Caco-2 (cell line): ENCODE measurements around the gene MTF1. TPM values are rescaled to one million over a fixed set of nuclear protein-coding genes. Genes with fewer than 3 reads are reported as not detected.

Experiments
- BruUV-seq: library from RNA; stranded (reverse); fragments of 400-500 nt; replicated peaks from 2 replicates; lab custom pipeline; 2021; lab: Mats Ljungman, UMichigan
- CTCF ChIA-PET: fragments of 300-600 bp; sonication (Branson Sonifier 250); formaldehyde crosslinking; loops from one replicate; lab custom pipeline; 2022; ENCODE audit warnings: antibody characterized with exemption; lab: Charles Lee
- POLR2A ChIA-PET: fragments of 300-600 bp; sonication (Branson Sonifier 250); formaldehyde crosslinking; loops from one replicate; lab custom pipeline; 2022; ENCODE audit warnings: antibody characterized with exemption; lab: Charles Lee
- DNase-seq, 2 experiments: peaks; one replicate each; pipeline versions ENCODE4 v3.0.0 to v3.0.0-alpha.2; 2020 to 2022
- H3K27me3 ChIP-seq: replicated peaks from 2 replicates; pipeline ENCODE4 v1.6.0; 2011; ENCODE audit warnings: low read length; ENCODE audit not compliant: control insufficient read depth, insufficient read depth
- H3K36me3 ChIP-seq: 2 replicates; pipeline ENCODE4 v1.5.1; 2011; ENCODE audit warnings: low read length; ENCODE audit not compliant: control insufficient read depth, insufficient read depth
- H3K4me1 ChIP-seq: fragments of 250-450 bp; sonication (Bioruptor Pico); 2 replicates; pipeline ENCODE4 v1.5.1; 2020; ENCODE audit warnings: mild to moderate bottlenecking
- H3K4me3 ChIP-seq: 2 replicates; pipeline ENCODE4 v1.5.1; 2011; ENCODE audit warnings: low read depth, mild to moderate bottlenecking, control low read depth, low read length
- H3K9me3 ChIP-seq: fragments of 250-450 bp; sonication (Bioruptor Pico); 2 replicates; pipeline ENCODE4 v1.5.1; 2020; ENCODE audit warnings: mild to moderate bottlenecking, moderate library complexity
- H3K27ac Mint-ChIP-seq: one replicate; pipeline ENCODE4 v1.8.0; 2022; ENCODE audit warnings: mixed read lengths; ENCODE audit not compliant: unreplicated experiment
- H3K27me3 Mint-ChIP-seq: one replicate; pipeline ENCODE4 v1.8.0; 2022; ENCODE audit warnings: mixed read lengths; ENCODE audit not compliant: insufficient read depth, unreplicated experiment
- H3K36me3 Mint-ChIP-seq: one replicate; pipeline ENCODE4 v1.8.0; 2022; ENCODE audit warnings: mild to moderate bottlenecking, mixed read lengths; ENCODE audit not compliant: insufficient read depth, unreplicated experiment
- H3K4me1 Mint-ChIP-seq: one replicate; pipeline ENCODE4 v1.8.0; 2022; ENCODE audit warnings: low read depth, mixed read lengths; ENCODE audit not compliant: unreplicated experiment
- H3K4me3 Mint-ChIP-seq: one replicate; pipeline ENCODE4 v1.8.0; 2022; ENCODE audit warnings: mild to moderate bottlenecking, moderate library complexity, mixed read lengths; ENCODE audit not compliant: unreplicated experiment
- H3K9me3 Mint-ChIP-seq: one replicate; pipeline ENCODE4 v1.8.0; 2022; ENCODE audit warnings: mixed read lengths; ENCODE audit not compliant: unreplicated experiment
- CTCF ChIP-seq, 2 experiments: fragments of 200-600 bp in 1 of 2; IDR thresholded peaks; 1 replicate in 1 of 2; 2 replicates in 1 of 2; pipeline versions ENCODE4 v1.5.1 to v1.8.0; 2011 to 2022; ENCODE audit warnings: antibody characterized with exemption in 1 of 2, control low read depth in 1 of 2, inconsistent platforms in 1 of 2, low read depth in 1 of 2, low read length in 1 of 2, mild to moderate bottlenecking in 1 of 2, moderate library complexity in 1 of 2; ENCODE audit not compliant: insufficient read depth in 1 of 2, severe bottlenecking in 1 of 2, unreplicated experiment in 1 of 2
- intact Hi-C: fragments of 100-400 bp; cut with micrococcal nuclease; formaldehyde crosslinking; loops from one replicate; pipeline ENCODE4 v1.10.0; 2022; ENCODE audit not compliant: unreplicated experiment
- total RNA-seq: library from RNA; stranded (reverse); gene quantifications from 2 replicates; pipeline ENCODE4 v1.2.3, GENCODE V29; 2022

Gene MTF1
- total RNA-seq, 1 experiment from 2014 or later = 8.4 TPM

DNA sequence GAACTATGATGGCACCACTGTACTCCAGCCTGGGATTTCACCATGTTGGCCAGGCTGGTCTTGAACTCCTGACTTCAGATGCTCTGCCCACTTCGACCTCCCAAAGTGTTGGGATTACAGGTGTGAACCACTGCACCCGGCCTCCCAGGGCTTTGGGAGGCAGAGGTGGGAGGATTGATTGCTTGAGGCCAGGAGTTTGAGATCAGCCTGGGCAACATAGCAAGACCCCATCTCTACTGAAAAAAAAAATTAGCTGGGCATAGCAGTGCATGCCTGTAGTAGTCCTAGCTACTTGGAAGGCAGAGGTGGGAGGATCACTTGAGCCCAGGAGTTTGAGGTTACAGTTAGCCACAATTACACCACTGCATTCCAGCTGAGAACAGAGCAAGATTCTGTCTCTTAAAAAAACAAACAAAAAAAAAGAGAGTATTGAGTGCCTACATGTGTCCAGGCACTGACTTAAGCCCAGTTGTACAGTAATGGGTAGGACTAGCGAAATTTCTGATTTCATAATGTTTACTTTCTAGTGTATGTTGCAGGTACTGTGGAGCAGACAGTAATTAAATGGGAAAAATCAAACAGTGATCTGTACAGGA, 61.5 kb downstream of the MTF1 start:
- Mint-ChIP-seq H3K4me1 (no peaks in the 10 kb centered on the region), H3K9me3 (no peaks in the 10 kb centered on the region), H3K27ac (no peak overlapping the region), H3K27me3 (no peaks in the 10 kb centered on the region), H3K4me3 (no peak overlapping the region), H3K36me3 (peaks cover 39% of the 10 kb centered on the region)
- no peaks in the 10 kb centered on the region for H3K27me3 ChIP-seq
- intact Hi-C loops = no loop called here
- TF ChIP-seq CTCF (IDR thresholded peaks at IDR 0.05; ENCODE audit: insufficient read depth in 1 of 2, low read depth in 1 of 2, low read length in 1 of 2, severe bottlenecking in 1 of 2, unreplicated experiment in 1 of 2) = no peak
- DNase-seq = no peak
- H3K9me3 ChIP-seq = no peaks in the 10 kb centered on the region
- no peaks in the 10 kb centered on the region; the same call in 1 of the 2 replicates for H3K4me1 ChIP-seq
- H3K4me3 ChIP-seq = no peak overlapping the region
- BruUV-seq = no TSS peak
- CTCF ChIA-PET = no interaction called here
- no peaks in the 10 kb centered on the region for H3K36me3 ChIP-seq
- POLR2A ChIA-PET = no interaction called here

GRCh38 chr1:37795340-37796125, 63.9 kb downstream of the MTF1 start:
- Histone ChIP-seq H3K4me3 (peak overlapping the region; percentile 71), H3K4me1 (no peaks in the 10 kb centered on the region; the same call in 1 of the 2 replicates), H3K27me3 (no peaks in the 10 kb centered on the region), H3K36me3 (no peaks in the 10 kb centered on the region), H3K9me3 (no peaks in the 10 kb centered on the region)
- no TSS peak for BruUV-seq
- no peaks in the 10 kb centered on the region for H3K9me3 Mint-ChIP-seq
- no peaks in the 10 kb centered on the region for H3K4me1 Mint-ChIP-seq
- intact Hi-C loops = no loop called here
- peak overlapping the region; percentile 78 for H3K4me3 Mint-ChIP-seq
- ChIA-PET CTCF (interaction anchor here (0.5 kb wide), 1 partner anchor 36 kb away, joined by 5 read pairs; no protein-coding TSS in a partner anchor), POLR2A (interaction anchor here (1.1 kb wide), 1 partner anchor 13 kb away, joined by 9 read pairs; the partner anchor contains the start of genes C1orf122 and YRDC)
- H3K36me3 Mint-ChIP-seq = peaks cover 21% of the 10 kb centered on the region
- TF ChIP-seq CTCF (IDR thresholded peaks at IDR 0.05; ENCODE audit: insufficient read depth in 1 of 2, low read depth in 1 of 2, low read length in 1 of 2, severe bottlenecking in 1 of 2, unreplicated experiment in 1 of 2) = no peak
- no peaks in the 10 kb centered on the region for H3K27me3 Mint-ChIP-seq
- DNase-seq = peak in 1 of 2 experiments; percentile 32
- H3K27ac Mint-ChIP-seq = no peak overlapping the region
